HCT116 (cell line): Measurements from ENCODE around the gene WDR13. TPM values are rescaled to one million over a fixed set of nuclear protein-coding genes. Genes with fewer than 3 reads are reported as not detected.

Experiments
- ATAC-seq: fragments of 200-7000 bp; cut with Tn5 transposase; 2 replicates; pipeline ENCODE4 v1.9.1; 2020; ENCODE audit warnings: mild to moderate bottlenecking, moderate library complexity
- BruUV-seq: library from RNA; stranded (reverse); fragments of 400-500 nt; replicated peaks from 2 replicates; lab custom pipeline; 2021; lab: Mats Ljungman, UMichigan
- CTCF ChIA-PET: fragments of 300-600 bp; sonication (Branson Sonifier 250); formaldehyde crosslinking; loops from one replicate; lab custom pipeline; 2021; ENCODE audit warnings: antibody characterized with exemption; lab: Charles Lee
- POLR2A ChIA-PET: fragments of 300-600, 350-600 bp; sonication (Branson Sonifier 250); formaldehyde crosslinking; loops from one replicate; lab custom pipeline; 2021; ENCODE audit warnings: antibody characterized with exemption; lab: Charles Lee
- RAD21 ChIA-PET, 2 experiments: fragments of 300-600 bp; sonication (Branson Sonifier 250); formaldehyde crosslinking; loops; one replicate each; lab custom pipeline; 2023; ENCODE audit warnings: low total read pairs in 2 of 2; ENCODE audit not compliant: uncharacterized antibody in 2 of 2, unreplicated experiment in 2 of 2, low non-redundant PET in 1 of 2; lab: Charles Lee
- DNase-seq: peaks from one replicate; pipeline ENCODE4 v3.0.0-alpha.2; 2010; ENCODE audit warnings: low read depth, low spot score
- H2AFZ ChIP-seq: fragments of 200-600 bp; shearing (Covaris generic), sonication (generic); 2 replicates; pipeline ENCODE4 v1.6.1; 2017; ENCODE audit warnings: low read depth, mixed run types, mixed read lengths, antibody characterized with exemption, low read length; ENCODE audit not compliant: poor library complexity, severe bottlenecking
- H3K27ac ChIP-seq: 2 replicates; pipeline ENCODE4 v1.5.1; 2012; ENCODE audit warnings: low read depth, low read length
- H3K27me3 ChIP-seq: fragments of 200-600 bp; sonication (generic); 2 replicates; pipeline ENCODE4 v1.6.1; 2016; ENCODE audit warnings: mixed run types, low read length, mixed read lengths; ENCODE audit not compliant: insufficient read depth
- H3K36me3 ChIP-seq, 2 experiments: fragments of 200-500 bp in 1 of 2; fragments of 200-600 bp in 1 of 2; sonication (Bioruptor generic) in 1 of 2; sonication (generic) in 1 of 2; 2 replicates each; pipeline versions ENCODE4 v1.5.1 to v1.6.1; 2014 to 2016; ENCODE audit warnings: low read length in 2 of 2, inconsistent platforms in 1 of 2, mixed read lengths in 1 of 2, mixed run types in 1 of 2; ENCODE audit not compliant: insufficient read depth in 2 of 2, control insufficient read depth in 1 of 2
- H3K4me1 ChIP-seq, 2 experiments: fragments of 200-600 bp in 1 of 2; sonication (generic) in 1 of 2; 2 replicates each; pipeline versions ENCODE4 v1.5.1 to v1.6.1; 2012 to 2017; ENCODE audit warnings: low read length in 2 of 2, inconsistent platforms in 1 of 2, mild to moderate bottlenecking in 1 of 2, mixed read lengths in 1 of 2, mixed run types in 1 of 2, moderate library complexity in 1 of 2; ENCODE audit not compliant: insufficient read depth in 2 of 2, control insufficient read depth in 1 of 2
- H3K4me2 ChIP-seq: fragments of 200-600 bp; sonication (generic); 2 replicates; pipeline ENCODE4 v1.6.1; 2017; ENCODE audit warnings: mixed run types, low read length, mixed read lengths
- H3K4me3 ChIP-seq, 2 experiments: fragments of 200-600 bp in 1 of 2; sonication (generic) in 1 of 2; replicated peaks in 1 of 2; 2 replicates each; pipeline ENCODE4 v1.5.1; 2011 to 2016; ENCODE audit warnings: low read length in 2 of 2, control low read depth in 1 of 2, low read depth in 1 of 2, mild to moderate bottlenecking in 1 of 2, mixed read lengths in 1 of 2, mixed run types in 1 of 2
- H3K79me2 ChIP-seq: fragments of 200-600 bp; sonication (generic); 2 replicates; pipeline ENCODE4 v1.6.1; 2017; ENCODE audit warnings: mild to moderate bottlenecking, mixed run types, low read length, moderate library complexity, mixed read lengths; ENCODE audit not compliant: insufficient read depth
- H3K9ac ChIP-seq: fragments of 200-600 bp; sonication (generic); 2 replicates; pipeline ENCODE4 v1.6.1; 2016; ENCODE audit warnings: low read length, mixed read lengths
- H3K9me2 ChIP-seq: fragments of 200-600 bp; sonication (generic), shearing (Covaris generic); 2 replicates; pipeline ENCODE4 v1.6.1; 2017; ENCODE audit warnings: mixed run types, mild to moderate bottlenecking, moderate library complexity; ENCODE audit not compliant: insufficient read depth
- H3K9me3 ChIP-seq, 2 experiments: fragments of 200-500 bp in 1 of 2; fragments of 200-600 bp in 1 of 2; sonication (Bioruptor generic) in 1 of 2; sonication (generic) in 1 of 2; 2 replicates each; pipeline ENCODE4 v1.6.1; 2014 to 2017; ENCODE audit warnings: low read length in 2 of 2, mixed read lengths in 2 of 2, inconsistent platforms in 1 of 2, low read depth in 1 of 2, mild to moderate bottlenecking in 1 of 2, mixed run types in 1 of 2, moderate library complexity in 1 of 2; ENCODE audit not compliant: control insufficient read depth in 1 of 2, insufficient read depth in 1 of 2
- H4K20me1 ChIP-seq: fragments of 200-600 bp; sonication (generic), shearing (Covaris generic); 2 replicates; pipeline ENCODE4 v1.6.1; 2017; ENCODE audit warnings: mixed run types, mild to moderate bottlenecking, moderate library complexity; ENCODE audit not compliant: insufficient read depth
- CBX3 ChIP-seq: IDR thresholded peaks from 2 replicates; pipeline ENCODE4 v1.6.1; 2012; ENCODE audit warnings: low read depth
- JUND ChIP-seq: IDR thresholded peaks from 2 replicates; pipeline ENCODE4 v1.6.1; 2012
- SP1 ChIP-seq: IDR thresholded peaks from 2 replicates; pipeline ENCODE4 v1.6.1; 2012; ENCODE audit warnings: low read depth
- SRF ChIP-seq: IDR thresholded peaks from 2 replicates; pipeline ENCODE4 v1.6.1; 2012; ENCODE audit warnings: low read depth
- YY1 ChIP-seq: IDR thresholded peaks from 2 replicates; pipeline ENCODE4 v1.6.1; 2011; ENCODE audit warnings: low read length, low read depth, moderate library complexity, mild to moderate bottlenecking; ENCODE audit not compliant: insufficient replicate concordance; ENCODE audit errors: extremely low read depth
- ZBTB33 ChIP-seq: IDR thresholded peaks from 2 replicates; pipeline ENCODE4 v1.6.1; 2011; ENCODE audit warnings: mild to moderate bottlenecking, low read length, moderate library complexity; ENCODE audit not compliant: insufficient replicate concordance; ENCODE audit errors: extremely low read depth
- intact Hi-C: fragments of 100-400 bp; cut with micrococcal nuclease; formaldehyde crosslinking; loops from 2 replicates; pipeline ENCODE4 v1.10.0; 2022
- total RNA-seq: library from RNA; stranded (reverse); gene quantifications from one replicate; pipeline ENCODE4 v1.2.1, GENCODE V29; 2021; ENCODE audit not compliant: unreplicated experiment
- TF ChIP-seq, protein P1 (sequence below): IDR thresholded peaks from 2 replicates; pipeline ENCODE4 v1.6.1; 2012; ENCODE audit warnings: low read depth
- TF ChIP-seq, protein P2 (sequence below): IDR thresholded peaks from 2 replicates; pipeline ENCODE4 v1.6.1; 2012

The WDR13 gene
- total RNA-seq, 1 experiment from 2014 or later, result 54.0 TPM

DNA sequence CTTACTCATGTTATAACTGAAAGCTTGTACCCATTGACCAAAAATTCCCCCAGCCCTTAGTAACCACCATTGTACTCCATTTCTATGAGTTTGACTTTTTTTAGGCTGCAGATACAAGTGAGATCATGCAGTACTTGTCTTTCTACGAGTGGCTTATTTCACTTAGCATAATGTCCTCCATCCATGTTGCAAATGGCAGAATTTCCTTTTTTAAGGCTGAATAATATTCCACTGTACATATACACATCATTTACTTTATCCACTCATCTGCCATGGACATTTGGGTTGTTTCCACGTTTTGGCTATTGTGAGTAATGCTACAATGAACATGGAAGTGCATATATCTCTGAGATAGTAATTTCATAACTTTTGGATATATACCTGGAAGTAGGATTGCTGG, 12.6 kb upstream of the WDR13 start (continued):
- no peak for TF ChIP-seq ZBTB33
- TF ChIP-seq, all 23 proteins: peak for 0

DNA sequence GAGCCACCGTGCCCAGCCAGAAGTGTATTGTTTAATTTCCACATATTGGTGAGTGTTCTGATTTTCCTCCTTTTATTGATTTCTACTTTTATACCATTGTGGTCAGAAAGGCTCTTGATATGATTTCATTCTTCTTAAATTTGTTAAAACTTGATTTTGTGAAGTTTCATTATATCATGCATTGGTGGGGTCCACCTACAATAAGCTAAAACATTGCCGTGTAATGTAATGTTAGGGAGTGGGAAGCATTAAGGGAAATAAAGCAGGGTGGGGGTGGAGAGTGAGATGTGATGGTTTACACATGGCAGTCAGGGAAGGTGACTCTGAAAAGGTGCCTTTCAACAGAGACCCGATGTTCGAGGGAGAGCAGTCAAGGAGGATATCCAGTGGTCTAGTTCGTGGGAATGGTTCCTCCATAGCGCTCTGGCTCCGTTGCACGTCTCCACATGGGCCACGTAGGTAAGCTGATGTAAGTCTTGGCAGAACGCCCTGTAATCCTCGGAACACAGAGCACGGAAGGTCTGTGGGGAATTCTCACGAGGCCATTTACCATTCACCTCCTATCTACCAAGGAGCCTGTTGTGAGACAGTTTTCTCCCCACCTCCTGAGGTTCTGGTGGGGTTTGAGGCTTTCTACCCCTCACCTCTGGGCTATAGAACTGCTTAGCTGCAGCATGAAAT, 7.7 kb upstream of the WDR13 start:
- Histone ChIP-seq H3K36me3 (no peaks in the 10 kb centered on the region), H2AFZ (no peak overlapping the region), H3K4me3 (no peak overlapping the region), H3K4me2 (no peak overlapping the region), H3K9me3 (no peaks in the 10 kb centered on the region), H3K27me3 (no peaks in the 10 kb centered on the region), H4K20me1 (no peaks in the 10 kb centered on the region), H3K79me2 (no peaks in the 10 kb centered on the region), H3K9ac (no peak overlapping the region), H3K4me1 (peaks cover 9 to 14% of the 10 kb centered on the region in 2 experiments), H3K9me2 (no peaks in the 10 kb centered on the region)
- ChIA-PET RAD21 (no interaction called here), POLR2A (no interaction called here), CTCF (no interaction called here)
- DNase-seq (no peak), ATAC-seq (no peak)
- intact Hi-C loops, result no loop called here
- BruUV-seq, result no TSS peak
- TF ChIP-seq, protein P1, sequence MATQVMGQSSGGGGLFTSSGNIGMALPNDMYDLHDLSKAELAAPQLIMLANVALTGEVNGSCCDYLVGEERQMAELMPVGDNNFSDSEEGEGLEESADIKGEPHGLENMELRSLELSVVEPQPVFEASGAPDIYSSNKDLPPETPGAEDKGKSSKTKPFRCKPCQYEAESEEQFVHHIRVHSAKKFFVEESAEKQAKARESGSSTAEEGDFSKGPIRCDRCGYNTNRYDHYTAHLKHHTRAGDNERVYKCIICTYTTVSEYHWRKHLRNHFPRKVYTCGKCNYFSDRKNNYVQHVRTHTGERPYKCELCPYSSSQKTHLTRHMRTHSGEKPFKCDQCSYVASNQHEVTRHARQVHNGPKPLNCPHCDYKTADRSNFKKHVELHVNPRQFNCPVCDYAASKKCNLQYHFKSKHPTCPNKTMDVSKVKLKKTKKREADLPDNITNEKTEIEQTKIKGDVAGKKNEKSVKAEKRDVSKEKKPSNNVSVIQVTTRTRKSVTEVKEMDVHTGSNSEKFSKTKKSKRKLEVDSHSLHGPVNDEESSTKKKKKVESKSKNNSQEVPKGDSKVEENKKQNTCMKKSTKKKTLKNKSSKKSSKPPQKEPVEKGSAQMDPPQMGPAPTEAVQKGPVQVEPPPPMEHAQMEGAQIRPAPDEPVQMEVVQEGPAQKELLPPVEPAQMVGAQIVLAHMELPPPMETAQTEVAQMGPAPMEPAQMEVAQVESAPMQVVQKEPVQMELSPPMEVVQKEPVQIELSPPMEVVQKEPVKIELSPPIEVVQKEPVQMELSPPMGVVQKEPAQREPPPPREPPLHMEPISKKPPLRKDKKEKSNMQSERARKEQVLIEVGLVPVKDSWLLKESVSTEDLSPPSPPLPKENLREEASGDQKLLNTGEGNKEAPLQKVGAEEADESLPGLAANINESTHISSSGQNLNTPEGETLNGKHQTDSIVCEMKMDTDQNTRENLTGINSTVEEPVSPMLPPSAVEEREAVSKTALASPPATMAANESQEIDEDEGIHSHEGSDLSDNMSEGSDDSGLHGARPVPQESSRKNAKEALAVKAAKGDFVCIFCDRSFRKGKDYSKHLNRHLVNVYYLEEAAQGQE, result no peak
- no peak for TF ChIP-seq ZBTB33
- TF ChIP-seq, protein P2, sequence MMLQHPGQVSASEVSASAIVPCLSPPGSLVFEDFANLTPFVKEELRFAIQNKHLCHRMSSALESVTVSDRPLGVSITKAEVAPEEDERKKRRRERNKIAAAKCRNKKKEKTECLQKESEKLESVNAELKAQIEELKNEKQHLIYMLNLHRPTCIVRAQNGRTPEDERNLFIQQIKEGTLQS, result no peak
- TF ChIP-seq CBX3, result no peak
- no peak for TF ChIP-seq JUND
- TF ChIP-seq SP1, result no peak
- no peak for TF ChIP-seq SRF
- TF ChIP-seq YY1, result no peak
- TF ChIP-seq, all 23 proteins: peak for 0
- no peak overlapping the region for H3K27ac ChIP-seq
